SKM-1 (cell line): ENCODE results near the gene LY6G6F.

Source experiments
- DNase-seq: peaks from one replicate; lab custom pipeline; 2025; ENCODE audit not compliant: unreplicated experiment; lab: John Stamatoyannopoulos, UW

The LY6G6F gene

GRCh38 chr6:31706599-31706998 is at the start of gene LY6G6F:
TSS of gene LY6G6F (plus strand) at chr6:31706866. CDS start at chr6:31706907, 41 bp downstream.
- no peak for DNase-seq

- no peak for DNase-seq
These were observed 49.1 kb upstream of the LY6G6F start for GRCh38 chr6:31657406-31658157.

- no peak for DNase-seq
These were observed 48.4 kb upstream of the LY6G6F start for GRCh38 chr6:31658158-31658688.

- DNase-seq = no peak
These were observed 47.5 kb upstream of the LY6G6F start for GRCh38 chr6:31658983-31659648.

GRCh38 chr6:31659649-31660380 is 46.9 kb upstream of the LY6G6F start:
- no peak for DNase-seq

GRCh38 chr6:31660381-31661261 is 46.0 kb upstream of the LY6G6F start, which contains the start of gene C6orf47:
TSS of gene C6orf47 (minus strand) at chr6:31660778. CDS start at chr6:31659947, 831 bp downstream.
- peak; percentile 20 for DNase-seq

GRCh38 chr6:31661262-31662123 is 45.2 kb upstream of the LY6G6F start:
- no peak for DNase-seq

GRCh38 chr6:31662124-31662723 is 44.4 kb upstream of the LY6G6F start:
- DNase-seq = no peak

- DNase-seq = no peak
These were observed 43.3 kb upstream of the LY6G6F start for GRCh38 chr6:31663126-31663960.

- no peak for DNase-seq
These were observed 42.5 kb upstream of the LY6G6F start for GRCh38 chr6:31663961-31664789.

- peak; percentile 87 for DNase-seq
These were observed 41.7 kb upstream of the LY6G6F start, which contains the start of gene GPANK1 for GRCh38 chr6:31664790-31665500. TSS of gene GPANK1 (minus strand) at chr6:31664997. CDS start at chr6:31664478, 519 bp downstream.

GRCh38 chr6:31665501-31666336 is 40.9 kb upstream of the LY6G6F start, which contains the start of gene CSNK2B:
TSS of gene CSNK2B (plus strand) at chr6:31666080. CDS start at chr6:31666832, 752 bp downstream.
- DNase-seq = peak; percentile 97

- no peak for DNase-seq
These were observed 40.2 kb upstream of the LY6G6F start for GRCh38 chr6:31666337-31666965.

GRCh38 chr6:31669676-31670075 is 37.0 kb upstream of the LY6G6F start, which contains the start of gene LY6G5B:
TSS of gene LY6G5B (plus strand) at chr6:31669976. CDS start at chr6:31670951, 975 bp downstream.
- DNase-seq = no peak

GRCh38 chr6:31676322-31676903 is 30.3 kb upstream of the LY6G6F start:
- DNase-seq = no peak
